Measurements from ENCODE around the gene ZDHHC13. TPM values are rescaled to one million over a fixed set of nuclear protein-coding genes. Genes with fewer than 3 reads are reported as not detected.
"Not testable (repeated sequence)": the region's sequence is repeated elsewhere in the genome, so short reads cannot be mapped to it uniquely, and the experiment has no call there.

Gene ZDHHC13
- total RNA-seq, 1 donor from 2014 or later = 18.5 TPM

GRCh38 chr11:19111809-19112208, 5.2 kb upstream of the ZDHHC13 start:
- H3K4me1 Mint-ChIP-seq = peaks cover 6% of the 10 kb centered on the region
- H3K27ac Mint-ChIP-seq (ENCODE audit: unreplicated experiment) = no peak overlapping the region
- DNase-seq (ENCODE audit: low read depth, low spot score) = no peak
- H3K36me3 Mint-ChIP-seq (ENCODE audit: low read depth) = no peaks in the 10 kb centered on the region
- no peak for TF ChIP-seq CTCF (conservative IDR thresholded peaks at IDR 0.05)
- no peak overlapping the region for H3K4me3 Mint-ChIP-seq
- H3K9me3 Mint-ChIP-seq = no peaks in the 10 kb centered on the region
- H3K27me3 Mint-ChIP-seq (ENCODE audit: low read depth) = peaks cover 28% of the 10 kb centered on the region

- peaks cover 3% of the 10 kb centered on the region for H3K36me3 Mint-ChIP-seq (ENCODE audit: low read depth)
- H3K4me3 Mint-ChIP-seq = peak overlapping the region; percentile 94
- H3K27ac Mint-ChIP-seq (ENCODE audit: unreplicated experiment) = no peak overlapping the region
- H3K4me1 Mint-ChIP-seq = peaks cover 28% of the 10 kb centered on the region
- no peak for TF ChIP-seq CTCF (conservative IDR thresholded peaks at IDR 0.05)
- H3K27me3 Mint-ChIP-seq (ENCODE audit: low read depth) = peaks cover 25% of the 10 kb centered on the region
- H3K9me3 Mint-ChIP-seq = no peaks in the 10 kb centered on the region
- no peak for DNase-seq (ENCODE audit: low read depth, low spot score)
Observed at GRCh38 chr11:19116276-19116970, 545 bp upstream of the ZDHHC13 start.

GRCh38 chr11:19117760-19118097, 761 bp downstream of the ZDHHC13 start:
- no peak for TF ChIP-seq CTCF (conservative IDR thresholded peaks at IDR 0.05)
- H3K36me3 Mint-ChIP-seq (ENCODE audit: low read depth) = peaks cover 3% of the 10 kb centered on the region
- H3K9me3 Mint-ChIP-seq = no peaks in the 10 kb centered on the region
- no peak for DNase-seq (ENCODE audit: low read depth, low spot score)
- H3K27ac Mint-ChIP-seq (ENCODE audit: unreplicated experiment) = no peak overlapping the region
- H3K4me1 Mint-ChIP-seq = peaks cover 28% of the 10 kb centered on the region
- peak overlapping the region; percentile 94 for H3K4me3 Mint-ChIP-seq
- H3K27me3 Mint-ChIP-seq (ENCODE audit: low read depth) = peaks cover 17% of the 10 kb centered on the region

- no peak overlapping the region for H3K27ac Mint-ChIP-seq (ENCODE audit: unreplicated experiment)
- H3K27me3 Mint-ChIP-seq (ENCODE audit: low read depth) = no peaks in the 10 kb centered on the region
- TF ChIP-seq CTCF (conservative IDR thresholded peaks at IDR 0.05) = no peak
Observed at GRCh38 chr11:19121646-19122045, 4.7 kb downstream of the ZDHHC13 start.

GRCh38 chr11:19122960-19123615, 6.1 kb downstream of the ZDHHC13 start:
- H3K9me3 Mint-ChIP-seq = peaks cover 5% of the 10 kb centered on the region
- H3K36me3 Mint-ChIP-seq (ENCODE audit: low read depth) = peaks cover 24% of the 10 kb centered on the region
- no peaks in the 10 kb centered on the region for H3K27me3 Mint-ChIP-seq (ENCODE audit: low read depth)
- H3K4me1 Mint-ChIP-seq = peaks cover 15% of the 10 kb centered on the region
- no peak for DNase-seq (ENCODE audit: low read depth, low spot score)
- TF ChIP-seq CTCF (conservative IDR thresholded peaks at IDR 0.05) = no peak
- H3K4me3 Mint-ChIP-seq = no peak overlapping the region
- H3K27ac Mint-ChIP-seq (ENCODE audit: unreplicated experiment) = no peak overlapping the region

More at GRCh38 chr11:19121646-19122045, 4.7 kb downstream of the ZDHHC13 start:
- Mint-ChIP-seq H3K36me3 (ENCODE audit: low read depth) (peaks cover 12% of the 10 kb centered on the region), H3K4me3 (no peak overlapping the region), H3K4me1 (peaks cover 23% of the 10 kb centered on the region), H3K9me3 (no peaks in the 10 kb centered on the region)
- no peak for DNase-seq (ENCODE audit: low read depth, low spot score)

GRCh38 chr11:19126562-19127325, 9.8 kb downstream of the ZDHHC13 start:
- H3K27me3 Mint-ChIP-seq (ENCODE audit: low read depth); H3K9me3 Mint-ChIP-seq; H3K27ac Mint-ChIP-seq (ENCODE audit: unreplicated experiment); DNase-seq (ENCODE audit: low read depth, low spot score); H3K4me1 Mint-ChIP-seq; H3K4me3 Mint-ChIP-seq: not testable (repeated sequence)
- H3K36me3 Mint-ChIP-seq (ENCODE audit: low read depth) = peaks cover 38% of the 10 kb centered on the region
